Right lobe of liver (tissue), 4 donors: ENCODE data around the gene IRF2BP1.

Experiments used
- CTCF ChIP-seq, 4 donors: fragments of 200-600 bp in 3 of 4; fragments of 450-650 bp in 1 of 4; IDR thresholded peaks; one replicate each; pipeline versions ENCODE4 v1.5.1 to v1.8.0; 2016 to 2022; ENCODE audit warnings: antibody characterized with exemption in 4 of 4, mild to moderate bottlenecking in 2 of 4
- POLR2A ChIP-seq: fragments of 450-650 bp; IDR thresholded peaks from one replicate; pipeline ENCODE4 v1.6.1; 2017; ENCODE audit warnings: antibody characterized with exemption, mild to moderate bottlenecking
- donor health status: DM: no; HTN: no; CAD: no.
- donor health status: DM: no; HTN: no; CAD: no.
- donor health status: DM: no; HTN: yes; CAD: no.

- no peak for TF ChIP-seq CTCF (IDR thresholded peaks at IDR 0.05)
- TF ChIP-seq POLR2A, result no peak
Measured at GRCh38 chr19:45852983-45853382, 33.0 kb downstream of the IRF2BP1 start.
